Activated CD8-positive, alpha-beta T cell treated with anti-CD3 and anti-CD28 coated beads, Interleukin-2, amount 10 ng/mL, durations not matched to agents 7 days and 5 days (primary cell): Measurements from ENCODE around the gene HTR4. TPM values are rescaled to one million over a fixed set of nuclear protein-coding genes. Genes with fewer than 3 reads are reported as not detected.

Experiments
- ATAC-seq: fragments of 150-1000 bp; cut with Tn5 transposase; one replicate; pipeline ENCODE4 v1.10.0; 2021; ENCODE audit warnings: moderate library complexity
- CTCF ChIA-PET: fragments of 350-600 bp; sonication (Branson Sonifier 250); formaldehyde crosslinking; loops from one replicate; lab custom pipeline; 2021; ENCODE audit warnings: antibody characterized with exemption; lab: Charles Lee
- POLR2A ChIA-PET: fragments of 350-600 bp; sonication (Branson Sonifier 250); formaldehyde crosslinking; loops from one replicate; lab custom pipeline; 2021; ENCODE audit warnings: antibody characterized with exemption; lab: Charles Lee
- DNase-seq: peaks from one replicate; pipeline ENCODE4 v3.0.0-alpha.2; 2020
- H3K27ac Mint-ChIP-seq: one replicate; pipeline ENCODE4 v1.8.0; 2021; ENCODE audit warnings: mild to moderate bottlenecking, mixed read lengths
- H3K27me3 Mint-ChIP-seq: one replicate; pipeline ENCODE4 v1.8.0; 2021; ENCODE audit warnings: low read depth, mixed read lengths
- H3K36me3 Mint-ChIP-seq: one replicate; pipeline ENCODE4 v1.8.0; 2021; ENCODE audit warnings: low read depth, mixed read lengths
- H3K4me1 Mint-ChIP-seq: one replicate; pipeline ENCODE4 v1.8.0; 2021; ENCODE audit warnings: low read depth, mixed read lengths
- H3K4me3 Mint-ChIP-seq: one replicate; pipeline ENCODE4 v1.8.0; 2021; ENCODE audit warnings: mild to moderate bottlenecking, mixed read lengths
- H3K9me3 Mint-ChIP-seq: one replicate; pipeline ENCODE4 v1.8.0; 2022; ENCODE audit warnings: mixed read lengths; ENCODE audit not compliant: insufficient read depth
- total RNA-seq, 2 experiments: library from RNA; stranded (reverse); gene quantifications; one replicate each; pipeline ENCODE4 v1.2.3, GENCODE V29; 2021

Gene HTR4
- total RNA-seq, 2 experiments from 2014 or later: not detected

DNA sequence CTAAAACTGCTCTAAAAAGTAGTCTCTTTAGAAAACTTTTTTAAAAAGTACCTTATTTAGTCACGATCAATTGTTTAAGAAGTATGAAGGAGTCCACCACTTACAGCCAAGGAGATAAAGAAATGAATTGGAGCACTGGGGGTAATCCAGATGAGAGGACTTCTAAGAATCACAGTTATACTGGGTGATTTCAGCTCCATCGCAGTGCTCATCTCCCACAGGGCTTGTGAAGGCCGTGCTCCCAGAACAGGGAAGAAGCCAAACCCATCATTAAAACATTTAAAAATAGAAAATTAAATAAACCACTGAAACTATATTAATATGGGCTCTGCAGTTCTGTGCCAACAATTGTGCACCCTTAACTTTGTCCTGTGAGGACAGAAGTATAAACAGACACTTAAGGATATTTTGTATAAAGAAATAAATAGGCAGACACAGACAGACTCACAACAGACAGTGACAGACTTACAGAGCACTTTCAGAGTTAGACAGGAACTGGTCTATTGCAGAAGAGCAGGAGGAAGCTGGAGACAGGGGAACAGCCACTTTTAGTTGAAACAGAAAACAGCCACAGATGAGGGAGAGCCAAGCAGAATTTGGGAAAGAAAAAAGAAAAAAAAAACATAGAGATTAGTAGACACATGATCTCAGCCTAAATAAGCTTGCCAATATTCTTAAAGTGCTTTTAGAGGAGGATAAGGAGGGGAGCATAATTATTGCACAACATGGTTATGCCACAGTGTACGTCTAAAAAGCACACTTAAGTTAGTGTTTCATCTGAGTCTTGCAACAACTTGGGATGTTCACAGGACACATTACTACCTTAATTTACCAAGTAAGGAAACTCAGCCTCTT lies 188.7 kb downstream of the HTR4 start:
- Mint-ChIP-seq H3K9me3 (no peaks in the 10 kb centered on the region), H3K27ac (no peak overlapping the region)

DNA sequence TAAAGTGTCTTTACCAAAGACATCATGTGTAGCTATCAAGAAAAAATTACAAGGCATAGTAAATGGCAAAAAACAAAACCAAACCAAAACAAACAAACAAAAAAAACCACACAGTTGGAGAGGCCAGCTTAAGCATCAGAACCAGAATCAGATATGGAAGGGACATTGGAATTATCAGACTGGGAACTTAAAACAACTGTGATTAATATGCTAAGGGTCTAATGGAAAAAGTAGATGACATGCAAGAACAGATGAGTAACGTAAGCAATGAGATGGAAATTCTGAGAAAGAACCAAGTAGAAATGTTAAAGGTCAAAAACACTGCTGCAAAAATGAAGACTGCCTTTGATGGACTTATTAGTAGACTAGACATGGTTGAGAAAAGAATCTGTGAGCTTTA lies 194.7 kb downstream of the HTR4 start:
- H3K9me3 Mint-ChIP-seq: no peaks in the 10 kb centered on the region
- H3K4me3 Mint-ChIP-seq: no peak overlapping the region
- no peak for DNase-seq
- H3K27ac Mint-ChIP-seq: no peak overlapping the region
- ChIA-PET POLR2A (no interaction called here), CTCF (interaction anchor here (1.1 to 1.3 kb wide), 2 partner anchors 269 to 576 kb away, joined by 3 read pairs; no protein-coding TSS in a partner anchor)
- no peaks in the 10 kb centered on the region for H3K36me3 Mint-ChIP-seq
- peaks cover 12% of the 10 kb centered on the region for H3K27me3 Mint-ChIP-seq
- H3K4me1 Mint-ChIP-seq: no peaks in the 10 kb centered on the region
- ATAC-seq: no peak

More for the DNA sequence above, 188.7 kb downstream of the HTR4 start:
- peaks cover 11% of the 10 kb centered on the region for H3K27me3 Mint-ChIP-seq
- DNase-seq (no peak), ATAC-seq (no peak)
- ChIA-PET CTCF (interaction anchor here (1.2 kb wide), 1 partner anchor 14 kb away, joined by 3 read pairs; no protein-coding TSS in a partner anchor), POLR2A (no interaction called here)
- H3K4me1 Mint-ChIP-seq: no peaks in the 10 kb centered on the region
- H3K36me3 Mint-ChIP-seq: no peaks in the 10 kb centered on the region
- H3K4me3 Mint-ChIP-seq: no peak overlapping the region

GRCh38 chr5:148458036-148458888 lies 196.1 kb downstream of the HTR4 start:
- no peaks in the 10 kb centered on the region for H3K9me3 Mint-ChIP-seq
- ChIA-PET CTCF (interaction anchor here (0.6 to 1.6 kb wide), 4 partner anchors 12 to 577 kb away, joined by 3 to 5 read pairs (median 4); no protein-coding TSS in a partner anchor), POLR2A (interaction anchor here (0.7 to 0.8 kb wide), 2 partner anchors 12 to 970 kb away, joined by 3 to 4 read pairs; no protein-coding TSS in a partner anchor)
- H3K36me3 Mint-ChIP-seq: no peaks in the 10 kb centered on the region
- no peak overlapping the region for H3K27ac Mint-ChIP-seq
- no peak overlapping the region for H3K4me3 Mint-ChIP-seq
- no peaks in the 10 kb centered on the region for H3K4me1 Mint-ChIP-seq
- ATAC-seq (peak; percentile 47), DNase-seq (no peak)
- peaks cover 9% of the 10 kb centered on the region for H3K27me3 Mint-ChIP-seq

GRCh38 chr5:148457183-148457620 lies 197.1 kb downstream of the HTR4 start:
- Mint-ChIP-seq H3K9me3 (no peaks in the 10 kb centered on the region), H3K27me3 (peaks cover 8% of the 10 kb centered on the region), H3K36me3 (no peaks in the 10 kb centered on the region), H3K4me3 (no peak overlapping the region), H3K4me1 (no peaks in the 10 kb centered on the region), H3K27ac (no peak overlapping the region)
- DNase-seq: no peak
- ATAC-seq: peak; percentile 44
- CTCF ChIA-PET: interaction anchor here (0.6 to 1.5 kb wide), 5 partner anchors 13 to 677 kb away, joined by 3 to 5 read pairs (median 4); no protein-coding TSS in a partner anchor
- POLR2A ChIA-PET: no interaction called here

GRCh38 chr5:148455185-148455584 lies 199.1 kb downstream of the HTR4 start:
- Mint-ChIP-seq H3K36me3 (no peaks in the 10 kb centered on the region), H3K4me1 (no peaks in the 10 kb centered on the region), H3K27me3 (peaks cover 5% of the 10 kb centered on the region), H3K9me3 (no peaks in the 10 kb centered on the region), H3K4me3 (no peak overlapping the region), H3K27ac (no peak overlapping the region)
- no peak for ATAC-seq
- ChIA-PET POLR2A (no interaction called here), CTCF (no interaction called here)
- no peak for DNase-seq

DNA sequence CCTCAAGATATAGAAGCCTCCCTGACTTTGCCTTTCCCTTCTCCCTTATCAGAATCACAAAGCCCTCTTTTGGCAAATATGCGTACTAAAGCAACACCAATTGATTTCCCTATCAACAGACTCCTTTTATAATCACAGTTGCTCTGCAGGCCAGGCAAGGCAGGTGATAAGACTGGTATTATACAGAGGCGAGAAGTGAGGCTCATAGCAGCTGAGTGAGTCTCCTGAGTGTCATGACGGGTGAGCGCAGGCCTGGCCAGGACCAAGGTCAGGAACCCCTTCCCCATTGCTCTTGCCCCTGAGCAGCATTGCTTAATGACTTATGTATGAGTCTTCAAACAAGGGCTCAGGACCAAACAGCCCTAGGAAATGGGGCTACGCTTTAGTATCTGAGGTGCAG lies 199.8 kb downstream of the HTR4 start:
- Mint-ChIP-seq H3K27me3 (peaks cover 5% of the 10 kb centered on the region), H3K36me3 (no peaks in the 10 kb centered on the region), H3K4me3 (no peak overlapping the region), H3K4me1 (no peaks in the 10 kb centered on the region), H3K27ac (no peak overlapping the region), H3K9me3 (no peaks in the 10 kb centered on the region)
- CTCF ChIA-PET: interaction anchor here (1.2 kb wide), 1 partner anchor 11 kb away, joined by 5 read pairs; no protein-coding TSS in a partner anchor
- DNase-seq: no peak
- POLR2A ChIA-PET: no interaction called here
- ATAC-seq: no peak

GRCh38 chr5:148452499-148453193 lies 201.7 kb downstream of the HTR4 start:
- ATAC-seq (no peak), DNase-seq (no peak)
- Mint-ChIP-seq H3K4me3 (no peak overlapping the region), H3K27me3 (no peaks in the 10 kb centered on the region), H3K36me3 (no peaks in the 10 kb centered on the region), H3K4me1 (no peaks in the 10 kb centered on the region), H3K27ac (no peak overlapping the region), H3K9me3 (no peaks in the 10 kb centered on the region)
- CTCF ChIA-PET: interaction anchor here (0.9 to 14.1 kb wide), 3 partner anchors 9 to 276 kb away, joined by 3 to 204 read pairs (median 3); no protein-coding TSS in a partner anchor
- POLR2A ChIA-PET: no interaction called here

DNA sequence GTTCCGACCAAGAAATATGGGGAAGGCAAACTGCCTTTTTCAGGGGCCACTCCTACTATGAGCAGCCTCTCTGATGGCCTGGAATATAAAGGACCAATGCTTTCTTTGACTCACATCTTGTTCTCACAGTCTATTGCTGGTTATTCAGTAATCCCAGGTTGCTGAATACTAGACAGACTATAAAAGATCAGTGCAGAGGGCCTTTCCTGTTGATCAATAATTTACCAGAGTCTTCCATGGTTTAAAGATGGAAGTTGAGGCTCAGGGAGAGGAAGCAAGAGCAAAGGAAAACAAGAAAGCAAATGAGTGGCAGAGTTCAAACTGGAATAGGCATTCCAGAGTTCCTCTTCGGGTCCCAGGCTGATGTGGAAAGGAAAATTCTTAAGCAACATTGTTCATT lies 207.7 kb downstream of the HTR4 start:
- no peak overlapping the region for H3K27ac Mint-ChIP-seq
- H3K4me3 Mint-ChIP-seq: no peak overlapping the region
- DNase-seq: no peak
- peaks cover 7% of the 10 kb centered on the region for H3K36me3 Mint-ChIP-seq
- no peaks in the 10 kb centered on the region for H3K4me1 Mint-ChIP-seq
- H3K27me3 Mint-ChIP-seq: no peaks in the 10 kb centered on the region
- H3K9me3 Mint-ChIP-seq: no peaks in the 10 kb centered on the region
- ATAC-seq: no peak
- POLR2A ChIA-PET: no interaction called here
- CTCF ChIA-PET: interaction anchor here (1.4 to 14.1 kb wide), 2 partner anchors 282 to 296 kb away, joined by 3 to 204 read pairs; no protein-coding TSS in a partner anchor

DNA sequence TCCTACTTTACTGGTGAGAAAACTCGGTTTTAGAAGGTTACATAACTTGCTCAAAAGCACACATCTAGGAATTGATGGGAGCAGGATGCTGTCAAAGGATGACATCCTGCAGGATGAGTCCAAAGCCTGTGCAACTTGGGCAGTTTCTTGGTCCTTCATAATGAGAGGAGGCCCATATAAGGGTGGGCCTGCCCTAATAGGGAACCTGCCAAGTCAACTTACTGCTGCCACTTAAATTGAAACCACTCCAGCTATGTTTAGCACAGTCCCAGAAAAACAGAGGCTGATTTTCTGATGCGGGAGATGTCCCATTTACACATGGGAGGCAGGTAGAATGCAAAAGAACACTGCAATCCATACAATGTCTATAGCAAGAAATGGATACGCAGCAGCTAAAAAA lies 208.7 kb downstream of the HTR4 start:
- peaks cover 13% of the 10 kb centered on the region for H3K36me3 Mint-ChIP-seq
- H3K4me1 Mint-ChIP-seq: no peaks in the 10 kb centered on the region
- POLR2A ChIA-PET: no interaction called here
- CTCF ChIA-PET: interaction anchor here (1.2 to 14.1 kb wide), 4 partner anchors 37 to 532 kb away, joined by 3 to 204 read pairs (median 6); no protein-coding TSS in a partner anchor
- ATAC-seq (no peak), DNase-seq (no peak)
- no peak overlapping the region for H3K27ac Mint-ChIP-seq
- no peak overlapping the region for H3K4me3 Mint-ChIP-seq
- H3K27me3 Mint-ChIP-seq: no peaks in the 10 kb centered on the region
- no peaks in the 10 kb centered on the region for H3K9me3 Mint-ChIP-seq

DNA sequence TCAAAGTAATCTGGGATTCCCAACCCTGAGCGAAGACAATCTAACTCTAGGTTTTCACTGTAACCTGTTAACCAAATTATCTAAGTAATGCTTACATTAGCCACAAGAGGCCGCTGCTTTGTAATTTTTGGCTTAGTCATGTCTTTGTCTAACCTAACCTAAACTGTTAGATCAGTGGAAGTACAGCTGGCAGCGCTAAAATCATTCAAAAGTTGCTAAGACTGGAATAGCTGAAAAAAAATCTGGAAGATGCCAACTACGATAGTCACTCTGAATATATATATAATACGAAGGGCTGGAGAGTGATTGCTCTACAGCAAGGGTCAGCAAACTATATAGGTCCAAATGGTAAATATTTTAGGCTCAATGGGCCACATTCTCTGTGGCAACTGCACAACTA lies 210.3 kb downstream of the HTR4 start:
- ChIA-PET CTCF (interaction anchor here (0.8 to 14.1 kb wide), 10 partner anchors 9 to 595 kb away, joined by 3 to 204 read pairs (median 4); no protein-coding TSS in a partner anchor), POLR2A (no interaction called here)
- H3K9me3 Mint-ChIP-seq: no peaks in the 10 kb centered on the region
- DNase-seq: peak; percentile 68
- peaks cover 25% of the 10 kb centered on the region for H3K36me3 Mint-ChIP-seq
- H3K4me1 Mint-ChIP-seq: no peaks in the 10 kb centered on the region
- no peaks in the 10 kb centered on the region for H3K27me3 Mint-ChIP-seq
- peak; percentile 85 for ATAC-seq
- no peak overlapping the region for H3K27ac Mint-ChIP-seq
- no peak overlapping the region for H3K4me3 Mint-ChIP-seq

DNA sequence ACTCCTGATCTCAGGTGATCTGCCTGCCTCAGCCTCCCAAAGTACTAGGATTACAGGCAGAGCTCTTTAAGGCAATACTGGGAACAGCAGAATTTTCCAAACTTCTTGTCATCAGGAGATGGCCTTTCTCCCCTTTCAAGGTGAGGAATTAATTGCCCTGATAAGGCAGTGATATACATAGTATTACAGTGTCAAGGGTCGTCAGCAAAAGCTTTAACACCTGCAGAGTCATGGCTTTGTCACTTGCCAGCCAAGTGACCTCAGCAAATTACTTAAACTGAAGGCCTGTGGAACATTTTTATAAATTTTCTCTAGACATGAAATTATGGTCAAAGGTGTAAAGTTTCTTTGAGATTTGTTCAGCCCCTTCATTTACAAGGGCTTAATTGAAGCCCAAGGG lies 211.1 kb downstream of the HTR4 start:
- H3K4me1 Mint-ChIP-seq: no peaks in the 10 kb centered on the region
- ChIA-PET POLR2A (no interaction called here), CTCF (interaction anchor here (0.6 to 14.1 kb wide), 10 partner anchors 11 to 592 kb away, joined by 3 to 204 read pairs (median 4); no protein-coding TSS in a partner anchor)
- no peak for ATAC-seq
- H3K36me3 Mint-ChIP-seq: peaks cover 29% of the 10 kb centered on the region
- H3K9me3 Mint-ChIP-seq: no peaks in the 10 kb centered on the region
- H3K27ac Mint-ChIP-seq: no peak overlapping the region
- no peak overlapping the region for H3K4me3 Mint-ChIP-seq
- no peaks in the 10 kb centered on the region for H3K27me3 Mint-ChIP-seq
- no peak for DNase-seq
